Measurements from ENCODE around the gene PSMG3. TPM values are rescaled to one million over a fixed set of nuclear protein-coding genes. Genes with fewer than 3 reads are reported as not detected.

Gene PSMG3
- total and polyA plus RNA-seq, 2 experiments from 2014 or later, result 28.3 to 84.8 TPM

DNA sequence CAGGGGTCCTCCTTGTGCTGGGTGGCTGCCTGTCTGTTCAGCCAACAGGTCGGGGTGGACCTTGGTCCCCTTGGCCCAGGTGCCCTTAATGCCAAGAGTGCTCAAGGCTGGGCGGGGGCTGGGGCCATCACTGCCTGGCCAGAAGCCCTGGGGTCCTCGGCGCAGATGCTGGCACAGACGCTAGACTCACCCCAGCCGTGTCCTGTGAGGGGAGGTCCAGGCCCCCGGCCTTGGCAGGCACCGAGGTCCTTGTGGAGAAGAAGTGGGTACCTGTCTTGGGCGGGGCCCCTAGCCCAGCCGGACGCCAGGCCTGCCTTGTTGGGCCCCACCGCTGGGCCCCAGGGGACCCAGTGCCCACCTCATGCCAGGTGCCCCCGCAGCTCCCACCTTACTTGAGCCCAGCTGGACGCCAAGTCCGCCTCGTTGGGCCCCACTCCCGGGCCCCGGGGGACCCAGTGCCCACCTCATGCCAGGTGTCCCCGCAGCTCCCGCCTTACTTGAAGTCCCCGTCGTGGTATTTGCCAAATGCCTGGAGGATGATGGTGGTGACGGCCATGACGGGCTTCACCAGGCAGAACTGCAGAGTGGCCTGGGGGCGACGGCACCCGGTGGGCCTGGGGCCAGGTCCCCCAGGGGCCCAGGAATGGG, 20.4 kb downstream of the PSMG3 start:
- ATAC-seq, result no peak
- TF ChIP-seq, protein P1, sequence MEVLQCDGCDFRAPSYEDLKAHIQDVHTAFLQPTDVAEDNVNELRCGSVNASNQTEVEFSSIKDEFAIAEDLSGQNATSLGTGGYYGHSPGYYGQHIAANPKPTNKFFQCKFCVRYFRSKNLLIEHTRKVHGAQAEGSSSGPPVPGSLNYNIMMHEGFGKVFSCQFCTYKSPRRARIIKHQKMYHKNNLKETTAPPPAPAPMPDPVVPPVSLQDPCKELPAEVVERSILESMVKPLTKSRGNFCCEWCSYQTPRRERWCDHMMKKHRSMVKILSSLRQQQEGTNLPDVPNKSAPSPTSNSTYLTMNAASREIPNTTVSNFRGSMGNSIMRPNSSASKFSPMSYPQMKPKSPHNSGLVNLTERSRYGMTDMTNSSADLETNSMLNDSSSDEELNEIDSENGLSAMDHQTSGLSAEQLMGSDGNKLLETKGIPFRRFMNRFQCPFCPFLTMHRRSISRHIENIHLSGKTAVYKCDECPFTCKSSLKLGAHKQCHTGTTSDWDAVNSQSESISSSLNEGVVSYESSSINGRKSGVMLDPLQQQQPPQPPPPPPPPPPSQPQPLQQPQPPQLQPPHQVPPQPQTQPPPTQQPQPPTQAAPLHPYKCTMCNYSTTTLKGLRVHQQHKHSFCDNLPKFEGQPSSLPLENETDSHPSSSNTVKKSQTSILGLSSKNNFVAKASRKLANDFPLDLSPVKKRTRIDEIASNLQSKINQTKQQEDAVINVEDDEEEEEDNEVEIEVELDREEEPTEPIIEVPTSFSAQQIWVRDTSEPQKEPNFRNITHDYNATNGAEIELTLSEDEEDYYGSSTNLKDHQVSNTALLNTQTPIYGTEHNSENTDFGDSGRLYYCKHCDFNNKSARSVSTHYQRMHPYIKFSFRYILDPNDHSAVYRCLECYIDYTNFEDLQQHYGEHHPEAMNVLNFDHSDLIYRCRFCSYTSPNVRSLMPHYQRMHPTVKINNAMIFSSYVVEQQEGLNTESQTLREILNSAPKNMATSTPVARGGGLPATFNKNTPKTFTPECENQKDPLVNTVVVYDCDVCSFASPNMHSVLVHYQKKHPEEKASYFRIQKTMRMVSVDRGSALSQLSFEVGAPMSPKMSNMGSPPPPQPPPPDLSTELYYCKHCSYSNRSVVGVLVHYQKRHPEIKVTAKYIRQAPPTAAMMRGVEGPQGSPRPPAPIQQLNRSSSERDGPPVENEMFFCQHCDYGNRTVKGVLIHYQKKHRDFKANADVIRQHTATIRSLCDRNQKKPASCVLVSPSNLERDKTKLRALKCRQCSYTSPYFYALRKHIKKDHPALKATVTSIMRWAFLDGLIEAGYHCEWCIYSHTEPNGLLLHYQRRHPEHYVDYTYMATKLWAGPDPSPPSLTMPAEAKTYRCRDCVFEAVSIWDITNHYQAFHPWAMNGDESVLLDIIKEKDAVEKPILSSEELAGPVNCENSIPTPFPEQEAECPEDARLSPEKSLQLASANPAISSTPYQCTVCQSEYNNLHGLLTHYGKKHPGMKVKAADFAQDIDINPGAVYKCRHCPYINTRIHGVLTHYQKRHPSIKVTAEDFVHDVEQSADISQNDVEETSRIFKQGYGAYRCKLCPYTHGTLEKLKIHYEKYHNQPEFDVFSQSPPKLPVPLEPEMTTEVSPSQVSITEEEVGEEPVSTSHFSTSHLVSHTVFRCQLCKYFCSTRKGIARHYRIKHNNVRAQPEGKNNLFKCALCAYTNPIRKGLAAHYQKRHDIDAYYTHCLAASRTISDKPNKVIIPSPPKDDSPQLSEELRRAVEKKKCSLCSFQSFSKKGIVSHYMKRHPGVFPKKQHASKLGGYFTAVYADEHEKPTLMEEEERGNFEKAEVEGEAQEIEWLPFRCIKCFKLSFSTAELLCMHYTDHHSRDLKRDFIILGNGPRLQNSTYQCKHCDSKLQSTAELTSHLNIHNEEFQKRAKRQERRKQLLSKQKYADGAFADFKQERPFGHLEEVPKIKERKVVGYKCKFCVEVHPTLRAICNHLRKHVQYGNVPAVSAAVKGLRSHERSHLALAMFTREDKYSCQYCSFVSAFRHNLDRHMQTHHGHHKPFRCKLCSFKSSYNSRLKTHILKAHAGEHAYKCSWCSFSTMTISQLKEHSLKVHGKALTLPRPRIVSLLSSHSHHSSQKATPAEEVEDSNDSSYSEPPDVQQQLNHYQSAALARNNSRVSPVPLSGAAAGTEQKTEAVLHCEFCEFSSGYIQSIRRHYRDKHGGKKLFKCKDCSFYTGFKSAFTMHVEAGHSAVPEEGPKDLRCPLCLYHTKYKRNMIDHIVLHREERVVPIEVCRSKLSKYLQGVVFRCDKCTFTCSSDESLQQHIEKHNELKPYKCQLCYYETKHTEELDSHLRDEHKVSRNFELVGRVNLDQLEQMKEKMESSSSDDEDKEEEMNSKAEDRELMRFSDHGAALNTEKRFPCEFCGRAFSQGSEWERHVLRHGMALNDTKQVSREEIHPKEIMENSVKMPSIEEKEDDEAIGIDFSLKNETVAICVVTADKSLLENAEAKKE (CRISPR knock-in tag; IDR thresholded peaks at IDR 0.05), result no peak
- no peak for TF ChIP-seq ZNF331 (CRISPR knock-in tag; IDR thresholded peaks at IDR 0.05; ENCODE audit: low read depth)
- TF ChIP-seq, protein P2, sequence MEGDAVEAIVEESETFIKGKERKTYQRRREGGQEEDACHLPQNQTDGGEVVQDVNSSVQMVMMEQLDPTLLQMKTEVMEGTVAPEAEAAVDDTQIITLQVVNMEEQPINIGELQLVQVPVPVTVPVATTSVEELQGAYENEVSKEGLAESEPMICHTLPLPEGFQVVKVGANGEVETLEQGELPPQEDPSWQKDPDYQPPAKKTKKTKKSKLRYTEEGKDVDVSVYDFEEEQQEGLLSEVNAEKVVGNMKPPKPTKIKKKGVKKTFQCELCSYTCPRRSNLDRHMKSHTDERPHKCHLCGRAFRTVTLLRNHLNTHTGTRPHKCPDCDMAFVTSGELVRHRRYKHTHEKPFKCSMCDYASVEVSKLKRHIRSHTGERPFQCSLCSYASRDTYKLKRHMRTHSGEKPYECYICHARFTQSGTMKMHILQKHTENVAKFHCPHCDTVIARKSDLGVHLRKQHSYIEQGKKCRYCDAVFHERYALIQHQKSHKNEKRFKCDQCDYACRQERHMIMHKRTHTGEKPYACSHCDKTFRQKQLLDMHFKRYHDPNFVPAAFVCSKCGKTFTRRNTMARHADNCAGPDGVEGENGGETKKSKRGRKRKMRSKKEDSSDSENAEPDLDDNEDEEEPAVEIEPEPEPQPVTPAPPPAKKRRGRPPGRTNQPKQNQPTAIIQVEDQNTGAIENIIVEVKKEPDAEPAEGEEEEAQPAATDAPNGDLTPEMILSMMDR (conservative IDR thresholded peaks at IDR 0.05; ENCODE audit: low read depth in 2 of 2), result no peak
- TF ChIP-seq POLR2AphosphoS5 (IDR thresholded peaks at IDR 0.05; ENCODE audit: low read depth), result no peak
- no peak for TF ChIP-seq JUNB (IDR thresholded peaks at IDR 0.05; ENCODE audit: unreplicated experiment)
- TF ChIP-seq NANOG (IDR thresholded peaks at IDR 0.05; ENCODE audit: borderline replicate concordance), result no peak
- TF ChIP-seq ZNF114 (CRISPR knock-in tag; IDR thresholded peaks at IDR 0.05), result no peak
- TF ChIP-seq CREB1 (CRISPR knock-in tag; IDR thresholded peaks at IDR 0.05; ENCODE audit: low read depth), result no peak
- TF ChIP-seq, protein P3, sequence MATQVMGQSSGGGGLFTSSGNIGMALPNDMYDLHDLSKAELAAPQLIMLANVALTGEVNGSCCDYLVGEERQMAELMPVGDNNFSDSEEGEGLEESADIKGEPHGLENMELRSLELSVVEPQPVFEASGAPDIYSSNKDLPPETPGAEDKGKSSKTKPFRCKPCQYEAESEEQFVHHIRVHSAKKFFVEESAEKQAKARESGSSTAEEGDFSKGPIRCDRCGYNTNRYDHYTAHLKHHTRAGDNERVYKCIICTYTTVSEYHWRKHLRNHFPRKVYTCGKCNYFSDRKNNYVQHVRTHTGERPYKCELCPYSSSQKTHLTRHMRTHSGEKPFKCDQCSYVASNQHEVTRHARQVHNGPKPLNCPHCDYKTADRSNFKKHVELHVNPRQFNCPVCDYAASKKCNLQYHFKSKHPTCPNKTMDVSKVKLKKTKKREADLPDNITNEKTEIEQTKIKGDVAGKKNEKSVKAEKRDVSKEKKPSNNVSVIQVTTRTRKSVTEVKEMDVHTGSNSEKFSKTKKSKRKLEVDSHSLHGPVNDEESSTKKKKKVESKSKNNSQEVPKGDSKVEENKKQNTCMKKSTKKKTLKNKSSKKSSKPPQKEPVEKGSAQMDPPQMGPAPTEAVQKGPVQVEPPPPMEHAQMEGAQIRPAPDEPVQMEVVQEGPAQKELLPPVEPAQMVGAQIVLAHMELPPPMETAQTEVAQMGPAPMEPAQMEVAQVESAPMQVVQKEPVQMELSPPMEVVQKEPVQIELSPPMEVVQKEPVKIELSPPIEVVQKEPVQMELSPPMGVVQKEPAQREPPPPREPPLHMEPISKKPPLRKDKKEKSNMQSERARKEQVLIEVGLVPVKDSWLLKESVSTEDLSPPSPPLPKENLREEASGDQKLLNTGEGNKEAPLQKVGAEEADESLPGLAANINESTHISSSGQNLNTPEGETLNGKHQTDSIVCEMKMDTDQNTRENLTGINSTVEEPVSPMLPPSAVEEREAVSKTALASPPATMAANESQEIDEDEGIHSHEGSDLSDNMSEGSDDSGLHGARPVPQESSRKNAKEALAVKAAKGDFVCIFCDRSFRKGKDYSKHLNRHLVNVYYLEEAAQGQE (IDR thresholded peaks at IDR 0.05; ENCODE audit: unreplicated experiment), result no peak
- no peak for TF ChIP-seq STAT1 (IDR thresholded peaks at IDR 0.05; ENCODE audit: unreplicated experiment)
- no peak for TF ChIP-seq EZH2phosphoT487 (IDR thresholded peaks at IDR 0.05; ENCODE audit: unreplicated experiment)
- TF ChIP-seq, protein P4, sequence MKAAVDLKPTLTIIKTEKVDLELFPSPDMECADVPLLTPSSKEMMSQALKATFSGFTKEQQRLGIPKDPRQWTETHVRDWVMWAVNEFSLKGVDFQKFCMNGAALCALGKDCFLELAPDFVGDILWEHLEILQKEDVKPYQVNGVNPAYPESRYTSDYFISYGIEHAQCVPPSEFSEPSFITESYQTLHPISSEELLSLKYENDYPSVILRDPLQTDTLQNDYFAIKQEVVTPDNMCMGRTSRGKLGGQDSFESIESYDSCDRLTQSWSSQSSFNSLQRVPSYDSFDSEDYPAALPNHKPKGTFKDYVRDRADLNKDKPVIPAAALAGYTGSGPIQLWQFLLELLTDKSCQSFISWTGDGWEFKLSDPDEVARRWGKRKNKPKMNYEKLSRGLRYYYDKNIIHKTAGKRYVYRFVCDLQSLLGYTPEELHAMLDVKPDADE (IDR thresholded peaks at IDR 0.05), result no peak
- TF ChIP-seq EZH2 (IDR thresholded peaks at IDR 0.05; ENCODE audit: low read depth, unreplicated experiment), result no peak
- H3K4me3 ChIP-seq, result no peak overlapping the region
- H3K27ac Mint-ChIP-seq, result no peak overlapping the region
- no peak for DNase-seq (ENCODE audit: low spot score)
- no peaks in the 10 kb centered on the region for H4K20me1 ChIP-seq (replicated peaks; ENCODE audit: insufficient read depth)
- H3K79me2 ChIP-seq (replicated peaks; ENCODE audit: insufficient read depth), result no peaks in the 10 kb centered on the region
- H3K27me3 Mint-ChIP-seq (ENCODE audit: insufficient read depth, low read depth, poor library complexity), result peaks cover 3% of the 10 kb centered on the region
- H3K4me1 ChIP-seq (ENCODE audit: insufficient read depth), result no peaks in the 10 kb centered on the region
- no peaks in the 10 kb centered on the region for H3K36me3 Mint-ChIP-seq (ENCODE audit: low read depth)
- no peaks in the 10 kb centered on the region for H3K9me3 Mint-ChIP-seq
- H3K27ac ChIP-seq (ENCODE audit: low read depth), result no peak overlapping the region
- no peaks in the 10 kb centered on the region for H3F3A ChIP-seq (replicated peaks; ENCODE audit: low read depth)
- H3K27me3 ChIP-seq (ENCODE audit: insufficient read depth), result no peaks in the 10 kb centered on the region
- no peaks in the 10 kb centered on the region for H3K9me2 ChIP-seq (ENCODE audit: insufficient read depth)
- peaks cover 2% of the 10 kb centered on the region; the same call in 1 of the 3 replicates for H3K4me1 Mint-ChIP-seq
- no peaks in the 10 kb centered on the region for H3K36me3 ChIP-seq (ENCODE audit: insufficient read depth)
- H2AFZ ChIP-seq, result no peak overlapping the region
- no peak overlapping the region for H3K4me3 Mint-ChIP-seq
- no peak overlapping the region for H3K4me2 ChIP-seq
